ENCODE results near the gene NKAPL. TPM values are rescaled to one million over a fixed set of nuclear protein-coding genes. Genes with fewer than 3 reads are reported as not detected.

Gene NKAPL
- total and polyA plus RNA-seq, 2 of the 13 experiments (the other 11 are each of a cell fraction or from before 2014, with no cell fraction given) = not detected

GRCh38 chr6:28218312-28219248 is 40.5 kb upstream of the NKAPL start (continued):
- TF ChIP-seq SIN3A (IDR thresholded peaks at IDR 0.05; ENCODE audit: borderline replicate concordance, low read depth, low read length) = peak; percentile 39; the same call in 1 of the 2 replicates
- peak; percentile 19; the same call in 1 of the 3 replicates for TF ChIP-seq MXI1 (IDR thresholded peaks at IDR 0.05; ENCODE audit: borderline replicate concordance, low read depth, low read length)
- TF ChIP-seq YY1 (IDR thresholded peaks at IDR 0.05; ENCODE audit: insufficient read depth, insufficient replicate concordance, low read depth, low read length) = no peak
- 0 out of 2 replicates have a peak, but pooled peaks have one; percentile 54 for TF ChIP-seq CENPT (CRISPR knock-in tag; IDR thresholded peaks at IDR 0.05; ENCODE audit: low read depth)
- peak; percentile 32 for TF ChIP-seq FOXP4 (CRISPR knock-in tag; IDR thresholded peaks at IDR 0.05)
- TF ChIP-seq MBNL3 (CRISPR knock-in tag; conservative IDR thresholded peaks at IDR 0.05) = no peak
- TF ChIP-seq GATA4 (IDR thresholded peaks at IDR 0.05; ENCODE audit: borderline replicate concordance, low read depth) = peak; percentile 58; the same call in 1 of the 2 replicates
- TF ChIP-seq RFX5 (IDR thresholded peaks at IDR 0.05; ENCODE audit: low read depth, low read length) = no peak
- no peak; the same call in 1 of the 2 replicates for TF ChIP-seq ZNF598 (CRISPR knock-in tag; IDR thresholded peaks at IDR 0.05; ENCODE audit: borderline replicate concordance)
- no peak for TF ChIP-seq ZNF143 (CRISPR knock-in tag; IDR thresholded peaks at IDR 0.05)
- no peak for TF ChIP-seq MIER2 (CRISPR knock-in tag; IDR thresholded peaks at IDR 0.05)
- 0 out of 2 replicates have a peak, but pooled peaks have one; percentile 65 for TF ChIP-seq ZNF580 (CRISPR knock-in tag; IDR thresholded peaks at IDR 0.05; ENCODE audit: borderline replicate concordance, low read depth)
- TF ChIP-seq MYPOP (CRISPR knock-in tag; IDR thresholded peaks at IDR 0.05) = peak; percentile 41; the same call in 1 of the 2 replicates
- TF ChIP-seq TBL1XR1 (IDR thresholded peaks at IDR 0.05; ENCODE audit: borderline replicate concordance, low read length, partially characterized antibody) = no peak
- TF ChIP-seq SALL2 (CRISPR knock-in tag; IDR thresholded peaks at IDR 0.05) = peak; percentile 61
- no peak for TF ChIP-seq ATF7 (IDR thresholded peaks at IDR 0.05)
- TF ChIP-seq ATF7 (CRISPR knock-in tag; IDR thresholded peaks at IDR 0.05) = no peak
- TF ChIP-seq TEAD2 (CRISPR knock-in tag; IDR thresholded peaks at IDR 0.05) = 0 out of 2 replicates have a peak, but pooled peaks have one; percentile 54
- no peak for TF ChIP-seq REXO4 (CRISPR knock-in tag; IDR thresholded peaks at IDR 0.05; ENCODE audit: borderline replicate concordance)
- TF ChIP-seq SNAI1 (CRISPR knock-in tag; IDR thresholded peaks at IDR 0.05; ENCODE audit: borderline replicate concordance) = no peak
- peak; percentile 56; the same call in 1 of the 2 replicates for TF ChIP-seq ZNF414 (CRISPR knock-in tag; IDR thresholded peaks at IDR 0.05)
- TF ChIP-seq MNT (IDR thresholded peaks at IDR 0.05) = no peak
- no peak for TF ChIP-seq DNMT1 (CRISPR knock-in tag; IDR thresholded peaks at IDR 0.05)
- TF ChIP-seq AKAP8 (CRISPR knock-in tag; IDR thresholded peaks at IDR 0.05) = peak; percentile 68; the same call in 1 of the 2 replicates

All from HepG2 (cell line).